Spleen (tissue), 11 donors: ENCODE measurements around the gene LPCAT3. TPM values are rescaled to one million over a fixed set of nuclear protein-coding genes. Genes with fewer than 3 reads are reported as not detected.

Experiments used
- DNase-seq: peaks from one replicate; pipeline ENCODE4 v3.0.0-alpha.2; 2020
- H3K27ac ChIP-seq, 8 donors: fragments of 200-600 bp; sonication (generic) in 7 of 8; 1 replicate in 4 of 8; 2 replicates in 4 of 8; pipeline versions ENCODE4 v1.5.0 to v1.8.0; 2016 to 2021; ENCODE audit warnings: inconsistent platforms in 4 of 8, mild to moderate bottlenecking in 4 of 8, moderate library complexity in 1 of 8
- H3K27me3 ChIP-seq, 7 donors: fragments of 200-600 bp; sonication (generic) in 6 of 7; replicated peaks in 1 of 7; 1 replicate in 4 of 7; 2 replicates in 3 of 7; pipeline versions ENCODE4 v1.5.0 to v1.8.0; 2016 to 2021; ENCODE audit warnings: inconsistent platforms in 3 of 7, mild to moderate bottlenecking in 1 of 7
- H3K36me3 ChIP-seq, 6 donors: fragments of 200-600 bp; sonication (generic) in 5 of 6; 1 replicate in 4 of 6; 2 replicates in 2 of 6; pipeline versions ENCODE4 v1.5.0 to v1.8.0; 2016 to 2021; ENCODE audit warnings: inconsistent platforms in 2 of 6
- H3K4me1 ChIP-seq, 6 donors: fragments of 200-600 bp; sonication (generic) in 5 of 6; 1 replicate in 3 of 6; 2 replicates in 3 of 6; pipeline versions ENCODE4 v1.5.0 to v1.8.0; 2016 to 2021; ENCODE audit warnings: inconsistent platforms in 3 of 6
- H3K4me3 ChIP-seq, 8 donors: fragments of 200-600 bp; sonication (generic) in 7 of 8; 1 replicate in 4 of 8; 2 replicates in 4 of 8; pipeline versions ENCODE4 v1.5.0 to v1.8.0; 2016 to 2021; ENCODE audit warnings: inconsistent platforms in 4 of 8, mild to moderate bottlenecking in 4 of 8, moderate library complexity in 2 of 8
- H3K9me3 ChIP-seq, 8 donors: fragments of 200-600 bp; sonication (generic) in 7 of 8; 1 replicate in 4 of 8; 2 replicates in 4 of 8; pipeline versions ENCODE4 v1.5.0 to v1.8.0; 2016 to 2021; ENCODE audit warnings: inconsistent platforms in 4 of 8
- POLR2A ChIP-seq, 3 donors: fragments of 450-650 bp; IDR thresholded peaks; one replicate each; pipeline ENCODE4 v1.5.1; 2017; ENCODE audit warnings: antibody characterized with exemption in 3 of 3, mild to moderate bottlenecking in 1 of 3
- POLR2AphosphoS5 ChIP-seq, 3 donors: sonication (generic); formaldehyde crosslinking; IDR thresholded peaks; one replicate each; pipeline ENCODE4 v1.5.1; 2017; ENCODE audit warnings: antibody characterized with exemption in 3 of 3
- WGBS, 5 donors: extraction: QIAGEN DNeasy Blood & Tissue Kit in 3 of 5; methylation state at CpG; one replicate each; pipeline versions ENCODE4 v1.1.5 to v1.1.7; 2013 to 2018; 5-methylcytosine and 5-hydroxymethylcytosine counted together
- intact Hi-C: fragments of 100-400 bp; cut with DNase I; formaldehyde crosslinking; loops from one replicate; pipeline ENCODE4 v1.15.0; 2023; ENCODE audit warnings: low total_unique reads
- polyA plus RNA-seq, 3 donors: library from polyadenylated mRNA; stranded (reverse); fragments of 200-250 nt; gene quantifications; one replicate each; pipeline ENCODE4 v1.2.1, GENCODE V29; 2013
- total RNA-seq, 7 donors: library from RNA; depleted of rRNA in 3 of 7; stranded (reverse); fragments of >200 nt in 3 of 7; fragmentation: NEBNext Ultra II Directional in 4 of 7; extraction: Animal tissue kit (Norgen Biotek cat#: 25700) in 4 of 7; gene quantifications; one replicate each; pipeline versions ENCODE4 v1.1.0 to v1.2.1, GENCODE V29; 2016 to 2021
- TF ChIP-seq, protein P1 (sequence below), 11 experiments: fragments of 200-600 bp in 7 of 11; fragments of 450-650 bp in 4 of 11; sonication (generic) in 4 of 11; IDR thresholded peaks in 8 of 11; conservative IDR thresholded peaks in 3 of 11; 1 replicate in 7 of 11; 2 replicates in 4 of 11; pipeline versions ENCODE4 v1.4.0 to v1.8.0; 2016 to 2021; ENCODE audit warnings: antibody characterized with exemption in 11 of 11, inconsistent platforms in 4 of 11, mild to moderate bottlenecking in 1 of 11
- donor health status: healthy with polysubstance abuse.
- donor health status: DM: no; HTN: no; CAD: no; lungs with moderate emphysema.
- donor health status: DM: no; HTN: no; CAD: no.
- donor health status: Bipolar disorder and iron deficiency.
- donor health status: healthy.
- donor health status: DM: no; HTN: no; CAD: no.
- donor health status: DM: yes; HTN: yes; CAD: no.

Gene LPCAT3
- total and polyA plus RNA-seq, 10 donors = 9.7 to 52.5 (median 36.9) TPM

DNA sequence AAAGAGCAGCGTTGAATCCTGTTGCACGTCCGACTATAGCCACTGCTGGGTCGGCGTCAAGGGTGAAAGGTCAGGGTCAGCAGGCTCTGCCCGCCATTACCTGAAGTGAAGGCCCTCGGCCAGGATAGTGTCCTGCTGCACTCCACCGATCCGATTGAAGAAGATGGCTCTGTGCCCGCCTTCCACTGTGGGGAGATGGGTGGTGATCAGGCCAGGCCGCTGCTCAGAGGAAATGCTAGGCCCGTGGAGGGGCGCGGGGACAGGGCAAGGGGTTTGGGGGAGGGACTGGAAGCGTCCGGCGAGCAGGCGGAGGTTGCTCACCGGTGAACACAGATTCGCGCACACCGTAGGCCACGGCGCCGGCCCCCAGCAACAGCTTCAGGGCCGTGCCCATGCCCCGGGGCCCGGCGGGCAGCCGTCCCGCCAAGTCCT, 48.2 kb downstream of the LPCAT3 start:
- no peak for DNase-seq
- peaks cover 20 to 77% (median 47%) of the 10 kb centered on the region in 6 donors for H3K4me1 ChIP-seq
- no peaks in the 10 kb centered on the region for H3K9me3 ChIP-seq
- peak overlapping the region; percentile 80 to 98 (median 86) for H3K4me3 ChIP-seq
- TF ChIP-seq POLR2AphosphoS5 (IDR thresholded peaks at IDR 0.05) = no peak
- no peak for TF ChIP-seq POLR2A (IDR thresholded peaks at IDR 0.05)
- TF ChIP-seq, protein P1, sequence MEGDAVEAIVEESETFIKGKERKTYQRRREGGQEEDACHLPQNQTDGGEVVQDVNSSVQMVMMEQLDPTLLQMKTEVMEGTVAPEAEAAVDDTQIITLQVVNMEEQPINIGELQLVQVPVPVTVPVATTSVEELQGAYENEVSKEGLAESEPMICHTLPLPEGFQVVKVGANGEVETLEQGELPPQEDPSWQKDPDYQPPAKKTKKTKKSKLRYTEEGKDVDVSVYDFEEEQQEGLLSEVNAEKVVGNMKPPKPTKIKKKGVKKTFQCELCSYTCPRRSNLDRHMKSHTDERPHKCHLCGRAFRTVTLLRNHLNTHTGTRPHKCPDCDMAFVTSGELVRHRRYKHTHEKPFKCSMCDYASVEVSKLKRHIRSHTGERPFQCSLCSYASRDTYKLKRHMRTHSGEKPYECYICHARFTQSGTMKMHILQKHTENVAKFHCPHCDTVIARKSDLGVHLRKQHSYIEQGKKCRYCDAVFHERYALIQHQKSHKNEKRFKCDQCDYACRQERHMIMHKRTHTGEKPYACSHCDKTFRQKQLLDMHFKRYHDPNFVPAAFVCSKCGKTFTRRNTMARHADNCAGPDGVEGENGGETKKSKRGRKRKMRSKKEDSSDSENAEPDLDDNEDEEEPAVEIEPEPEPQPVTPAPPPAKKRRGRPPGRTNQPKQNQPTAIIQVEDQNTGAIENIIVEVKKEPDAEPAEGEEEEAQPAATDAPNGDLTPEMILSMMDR (IDR thresholded peaks at IDR 0.05 in 8 of 11, conservative IDR thresholded peaks at IDR 0.05 in 3 of 11) = no peak
- intact Hi-C loops = loop anchor here (10.0 kb wide), 1 partner anchor 55 kb away; no protein-coding TSS in a partner anchor
- peak overlapping the region; percentile 86 to 95 (median 94) for H3K27ac ChIP-seq
- WGBS, 5 donors = 1% methylated on average over 31 of the region's 31 CpGs
- H3K27me3 ChIP-seq = no peaks in the 10 kb centered on the region
- H3K36me3 ChIP-seq = peaks cover 2 to 72% (median 52%) of the 10 kb centered on the region in 6 donors

- 84 to 95% (median 91%) methylated on average over 9 of the region's 9 CpGs for WGBS, 5 donors
- Histone ChIP-seq H3K36me3 (peaks cover 2 to 61% (median 39%) of the 10 kb centered on the region in 6 donors), H3K27me3 (no peaks in the 10 kb centered on the region), H3K9me3 (no peaks in the 10 kb centered on the region), H3K4me3 (peak overlapping the region in 1 of 8 donors; percentile 80), H3K27ac (peak overlapping the region in 1 of 8 donors; percentile 94), H3K4me1 (peaks cover 24 to 84% (median 59%) of the 10 kb centered on the region in 6 donors)
- no peak for TF ChIP-seq POLR2A (IDR thresholded peaks at IDR 0.05)
- TF ChIP-seq, protein P1 (IDR thresholded peaks at IDR 0.05 in 8 of 11, conservative IDR thresholded peaks at IDR 0.05 in 3 of 11) = no peak
- TF ChIP-seq POLR2AphosphoS5 (IDR thresholded peaks at IDR 0.05) = no peak
- intact Hi-C loops = loop anchor here (10.0 kb wide), 1 partner anchor 104 kb away; the partner anchor contains the start of gene TPI1
- no peak for DNase-seq
Measured at GRCh38 chr12:6968426-6968825, 49.9 kb downstream of the LPCAT3 start.

- intact Hi-C loops = loop anchor here (10.0 kb wide), 1 partner anchor 103 kb away; the partner anchor contains the start of gene TPI1
Measured at GRCh38 chr12:6967651-6968100, 50.6 kb downstream of the LPCAT3 start.

GRCh38 chr12:6966351-6966750, 51.9 kb downstream of the LPCAT3 start:
- Histone ChIP-seq H3K27ac (no peak overlapping the region), H3K4me1 (peaks cover 32 to 84% (median 60%) of the 10 kb centered on the region in 6 donors), H3K27me3 (no peaks in the 10 kb centered on the region), H3K36me3 (peaks cover 2 to 52% (median 39%) of the 10 kb centered on the region in 6 donors), H3K4me3 (no peak overlapping the region), H3K9me3 (no peaks in the 10 kb centered on the region)
- TF ChIP-seq, protein P1 (IDR thresholded peaks at IDR 0.05 in 8 of 11, conservative IDR thresholded peaks at IDR 0.05 in 3 of 11) = no peak
- no peak for TF ChIP-seq POLR2AphosphoS5 (IDR thresholded peaks at IDR 0.05)
- intact Hi-C loops = loop anchor here (10.0 kb wide), 1 partner anchor 102 kb away; the partner anchor contains the start of gene TPI1
- no peak for DNase-seq
- WGBS, 5 donors = 82 to 91% (median 90%) methylated on average over 7 of the region's 7 CpGs

More at GRCh38 chr12:6967651-6968100, 50.6 kb downstream of the LPCAT3 start:
- Histone ChIP-seq H3K9me3 (no peaks in the 10 kb centered on the region), H3K4me1 (peaks cover 24 to 84% (median 60%) of the 10 kb centered on the region in 6 donors), H3K27ac (peak overlapping the region in 1 of 8 donors; percentile 14), H3K27me3 (no peaks in the 10 kb centered on the region), H3K36me3 (peaks cover 2 to 55% (median 39%) of the 10 kb centered on the region in 6 donors), H3K4me3 (no peak overlapping the region)
- DNase-seq = no peak
- WGBS, 5 donors = 89 to 94% (median 93%) methylated on average over 7 to 10 of the region's 10 CpGs
- TF ChIP-seq, protein P1 (IDR thresholded peaks at IDR 0.05 in 8 of 11, conservative IDR thresholded peaks at IDR 0.05 in 3 of 11) = no peak
- TF ChIP-seq POLR2A (IDR thresholded peaks at IDR 0.05) = no peak
- no peak for TF ChIP-seq POLR2AphosphoS5 (IDR thresholded peaks at IDR 0.05)
